Fibroblast of villous mesenchyme (primary cell): ENCODE results near the gene PHF14. TPM values are rescaled to one million over a fixed set of nuclear protein-coding genes. Genes with fewer than 3 reads are reported as not detected.

Source experiments
- DNase-seq: peaks from one replicate; pipeline ENCODE4 v3.0.0-alpha.2; 2010; ENCODE audit warnings: low read depth
- H3K4me3 ChIP-seq: 2 replicates; pipeline ENCODE4 v1.5.1; 2011; ENCODE audit warnings: low read depth, mild to moderate bottlenecking, low read length
- total RNA-seq: library from RNA; depleted of rRNA; stranded (reverse); fragments of >200 nt; gene quantifications from 2 replicates; pipeline ENCODE4 v1.2.3, GENCODE V29; 2012
- TF ChIP-seq, protein P1 (sequence below): IDR thresholded peaks from 2 replicates; pipeline ENCODE4 v1.5.1; 2012; ENCODE audit warnings: low read depth, mild to moderate bottlenecking, low read length; ENCODE audit not compliant: insufficient read depth

The PHF14 gene
- total RNA-seq, 1 donor, result 22.5 TPM

DNA sequence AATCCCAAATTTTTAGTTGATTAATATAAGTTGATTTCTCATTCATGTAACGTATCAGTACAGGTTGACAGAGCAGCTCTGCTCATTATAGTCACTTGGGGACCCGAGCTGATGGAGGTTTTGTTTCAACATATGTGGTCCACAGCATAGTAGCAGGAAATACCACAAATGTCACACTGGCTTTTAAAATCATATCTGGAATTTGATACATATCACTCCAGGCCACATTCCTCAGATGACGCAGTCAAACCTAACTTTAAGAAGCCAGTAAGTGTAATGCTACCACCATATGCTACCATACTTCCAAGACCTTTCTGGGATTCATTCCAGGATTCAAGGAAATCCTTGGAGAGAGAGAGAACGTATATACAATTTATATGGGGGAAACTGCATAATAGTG, 156.3 kb downstream of the PHF14 start:
- H3K4me3 ChIP-seq, result no peak overlapping the region
- DNase-seq, result peak; percentile 76
- TF ChIP-seq, protein P1, sequence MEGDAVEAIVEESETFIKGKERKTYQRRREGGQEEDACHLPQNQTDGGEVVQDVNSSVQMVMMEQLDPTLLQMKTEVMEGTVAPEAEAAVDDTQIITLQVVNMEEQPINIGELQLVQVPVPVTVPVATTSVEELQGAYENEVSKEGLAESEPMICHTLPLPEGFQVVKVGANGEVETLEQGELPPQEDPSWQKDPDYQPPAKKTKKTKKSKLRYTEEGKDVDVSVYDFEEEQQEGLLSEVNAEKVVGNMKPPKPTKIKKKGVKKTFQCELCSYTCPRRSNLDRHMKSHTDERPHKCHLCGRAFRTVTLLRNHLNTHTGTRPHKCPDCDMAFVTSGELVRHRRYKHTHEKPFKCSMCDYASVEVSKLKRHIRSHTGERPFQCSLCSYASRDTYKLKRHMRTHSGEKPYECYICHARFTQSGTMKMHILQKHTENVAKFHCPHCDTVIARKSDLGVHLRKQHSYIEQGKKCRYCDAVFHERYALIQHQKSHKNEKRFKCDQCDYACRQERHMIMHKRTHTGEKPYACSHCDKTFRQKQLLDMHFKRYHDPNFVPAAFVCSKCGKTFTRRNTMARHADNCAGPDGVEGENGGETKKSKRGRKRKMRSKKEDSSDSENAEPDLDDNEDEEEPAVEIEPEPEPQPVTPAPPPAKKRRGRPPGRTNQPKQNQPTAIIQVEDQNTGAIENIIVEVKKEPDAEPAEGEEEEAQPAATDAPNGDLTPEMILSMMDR, result no peak

DNA sequence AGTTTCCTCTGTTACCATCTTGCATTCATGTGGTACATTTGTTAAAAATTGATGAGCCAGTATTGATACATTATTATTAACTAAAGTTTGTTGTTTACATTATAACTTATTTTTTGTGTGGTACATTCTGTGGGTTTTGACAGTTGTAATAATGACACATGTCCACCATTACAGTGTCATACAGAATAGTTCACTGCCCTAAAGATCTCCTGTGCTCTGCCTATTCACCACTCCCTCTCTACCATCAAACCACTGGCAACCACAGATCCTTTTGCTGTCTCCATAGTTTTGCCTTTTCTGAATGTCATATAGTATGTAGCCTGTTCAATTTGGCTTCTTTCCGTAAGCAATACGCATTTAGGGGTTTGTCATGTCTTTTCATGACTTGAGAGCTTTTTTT, 156.9 kb downstream of the PHF14 start:
- TF ChIP-seq, protein P1, result no peak

DNA sequence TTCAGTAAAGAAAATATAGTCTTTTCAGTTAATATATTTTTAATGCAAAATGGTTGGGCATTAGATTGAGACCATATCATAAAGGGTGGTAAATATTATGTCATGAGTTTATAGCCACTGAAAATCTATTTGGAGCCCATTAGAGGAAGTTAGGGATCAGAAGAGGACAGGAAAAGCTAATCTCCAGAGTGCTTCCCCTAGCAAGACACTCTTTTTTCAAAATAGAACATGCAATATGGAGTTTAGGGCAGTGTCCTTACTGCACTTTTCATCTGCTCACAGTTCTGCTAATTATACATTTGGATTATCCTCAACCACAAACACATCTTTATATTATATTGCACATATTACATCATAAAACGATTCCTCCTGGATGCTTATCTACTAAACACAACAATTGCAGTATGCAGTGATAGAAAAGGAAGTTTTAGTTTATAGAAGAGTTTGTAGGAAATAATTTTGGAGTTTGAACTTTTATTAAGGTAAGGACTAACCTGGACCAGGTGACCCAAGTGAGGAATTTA, 159.8 kb downstream of the PHF14 start:
- TF ChIP-seq, protein P1, result no peak
- H3K4me3 ChIP-seq, result no peak overlapping the region
- peak; percentile 10 for DNase-seq

More for the DNA sequence above, 156.9 kb downstream of the PHF14 start:
- no peak overlapping the region for H3K4me3 ChIP-seq
- no peak for DNase-seq

DNA sequence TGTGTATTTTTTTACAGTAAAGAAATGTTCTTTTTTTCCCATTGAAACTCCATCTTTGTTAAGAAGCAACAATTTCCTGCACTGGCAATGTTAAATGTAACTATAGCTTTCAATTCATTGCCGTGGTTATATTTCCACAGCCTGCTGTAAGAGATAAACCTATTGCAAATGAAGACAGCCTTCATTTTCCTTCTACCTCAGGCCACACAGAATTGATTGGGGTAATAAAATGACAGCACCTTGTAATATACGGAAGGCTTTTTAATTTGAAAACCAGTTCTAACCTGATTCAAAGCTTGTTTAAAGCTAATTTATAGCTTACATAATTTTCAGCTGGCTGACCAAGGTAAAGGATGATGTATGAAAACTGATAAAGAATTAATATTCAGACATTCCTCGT, 161.9 kb downstream of the PHF14 start:
- H3K4me3 ChIP-seq, result no peak overlapping the region
- TF ChIP-seq, protein P1, result no peak
- DNase-seq, result no peak

DNA sequence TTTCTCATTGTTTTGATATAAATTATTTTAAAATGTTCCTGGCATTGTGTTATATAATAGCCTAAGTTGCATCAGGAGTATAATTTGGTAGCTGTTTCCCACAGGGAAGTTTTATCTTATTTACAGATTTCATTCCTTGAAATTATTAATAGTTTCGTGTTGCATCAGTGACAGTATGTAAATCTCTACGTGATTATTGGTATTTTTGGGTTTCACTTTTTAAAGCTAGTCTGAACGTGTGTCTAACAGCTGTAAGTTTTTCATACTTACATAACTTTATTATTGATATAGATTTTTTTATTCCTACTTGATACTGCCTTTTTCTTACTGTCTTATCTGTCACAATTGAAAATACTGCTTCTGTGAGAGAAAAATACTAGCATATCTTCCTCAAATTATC, 167.9 kb downstream of the PHF14 start:
- no peak overlapping the region for H3K4me3 ChIP-seq
- DNase-seq, result no peak
- TF ChIP-seq, protein P1, result no peak

DNA sequence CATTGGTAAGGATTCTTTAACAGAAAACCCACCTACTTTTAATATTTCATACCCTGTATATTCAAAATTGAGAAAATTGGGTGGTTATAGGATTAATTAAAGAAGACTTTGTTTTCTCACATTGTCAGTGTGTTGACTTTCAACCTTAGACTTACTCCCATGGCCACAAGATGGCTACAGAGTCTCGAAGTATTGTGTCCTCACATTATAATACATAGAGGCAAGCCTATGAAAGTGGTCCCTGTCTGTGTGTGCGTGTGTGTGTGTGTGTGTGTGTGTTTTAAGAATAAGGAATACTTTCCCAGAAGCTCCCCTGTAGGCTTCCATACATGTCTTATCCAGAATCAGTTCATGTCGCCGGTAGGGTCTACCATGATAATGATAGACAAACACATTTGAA, 180.0 kb downstream of the PHF14 start:
- TF ChIP-seq, protein P1, result no peak
- H3K4me3 ChIP-seq, result no peak overlapping the region
- DNase-seq, result no peak

DNA sequence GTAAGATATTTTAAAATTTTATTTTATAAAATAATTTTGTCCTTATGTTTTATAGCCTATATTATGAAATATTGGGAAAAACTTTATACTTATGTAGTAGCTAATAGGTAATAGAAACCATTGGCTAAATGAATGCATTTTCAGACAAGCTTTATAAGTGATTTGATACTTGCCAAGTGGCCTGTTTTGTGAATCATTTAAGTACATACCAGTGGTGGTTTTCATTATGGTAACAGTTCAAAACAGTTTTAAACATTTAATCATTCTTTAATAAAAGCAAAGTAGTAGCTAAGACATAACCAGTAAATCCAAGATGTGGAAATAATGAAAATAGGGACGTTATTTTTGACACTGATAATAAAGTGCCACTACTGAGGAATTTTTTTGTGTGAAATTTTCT, 182.2 kb downstream of the PHF14 start:
- H3K4me3 ChIP-seq, result no peak overlapping the region
- DNase-seq, result peak; percentile 15
- TF ChIP-seq, protein P1, result no peak
